Mesendoderm (in vitro differentiated cells): ENCODE measurements around the gene BICDL2.

Experiments used
- DNase-seq: peaks from one replicate; pipeline ENCODE4 v3.0.0; 2013
- H2AK5ac ChIP-seq: 2 replicates; pipeline ENCODE4 v1.6.1; 2013; ENCODE audit warnings: low read length, inconsistent platforms
- H2BK120ac ChIP-seq: 2 replicates; pipeline ENCODE4 v1.6.1; 2013; ENCODE audit warnings: low read depth, mild to moderate bottlenecking, low read length, moderate library complexity, mixed read lengths
- H2BK15ac ChIP-seq: replicated peaks from 2 replicates; pipeline ENCODE4 v1.6.1; 2013; ENCODE audit warnings: low read depth, mild to moderate bottlenecking, moderate library complexity
- H2BK5ac ChIP-seq: 2 replicates; pipeline ENCODE4 v1.6.1; 2013; ENCODE audit warnings: low read length, inconsistent platforms
- H3K18ac ChIP-seq: 2 replicates; pipeline ENCODE4 v1.6.1; 2013; ENCODE audit warnings: mild to moderate bottlenecking, low read length, mixed read lengths
- H3K23ac ChIP-seq: one replicate; pipeline ENCODE4 v1.6.1; 2013; ENCODE audit warnings: low read length
- H3K27ac ChIP-seq: 2 replicates; pipeline ENCODE4 v1.5.1; 2013; ENCODE audit warnings: low read depth, mild to moderate bottlenecking, inconsistent platforms, low read length, moderate library complexity
- H3K27me3 ChIP-seq: 2 replicates; pipeline ENCODE4 v1.6.1; 2013; ENCODE audit warnings: low read length, control low read depth, mild to moderate bottlenecking, inconsistent platforms; ENCODE audit not compliant: insufficient read depth, poor library complexity
- H3K36me3 ChIP-seq: 2 replicates; pipeline ENCODE4 v1.6.1; 2013; ENCODE audit warnings: low read length, inconsistent platforms; ENCODE audit not compliant: control insufficient read depth, insufficient read depth
- H3K4ac ChIP-seq: one replicate; pipeline ENCODE4 v1.6.1; 2013; ENCODE audit warnings: low read depth, mild to moderate bottlenecking, low read length, moderate library complexity
- H3K4me1 ChIP-seq: 2 replicates; pipeline ENCODE4 v1.6.1; 2013; ENCODE audit warnings: low read depth, low read length, inconsistent platforms; ENCODE audit not compliant: control insufficient read depth
- H3K4me2 ChIP-seq: 2 replicates; pipeline ENCODE4 v1.6.1; 2013; ENCODE audit warnings: low read length
- H3K4me3 ChIP-seq: 2 replicates; pipeline ENCODE4 v1.5.1; 2013; ENCODE audit warnings: mild to moderate bottlenecking, low read length
- H3K56ac ChIP-seq: one replicate; pipeline ENCODE4 v1.6.1; 2013; ENCODE audit warnings: low read length
- H3K79me1 ChIP-seq: 2 replicates; pipeline ENCODE4 v1.6.1; 2013; ENCODE audit warnings: low read length, inconsistent platforms
- H3K79me2 ChIP-seq: 2 replicates; pipeline ENCODE4 v1.6.1; 2013; ENCODE audit warnings: mild to moderate bottlenecking, low read length; ENCODE audit not compliant: control insufficient read depth, insufficient read depth
- H3K9ac ChIP-seq: 2 replicates; pipeline ENCODE4 v1.6.1; 2013; ENCODE audit warnings: low read length, inconsistent platforms
- H4K5ac ChIP-seq: one replicate; pipeline ENCODE4 v1.6.1; 2013; ENCODE audit warnings: low read length
- H4K8ac ChIP-seq: one replicate; pipeline ENCODE4 v1.6.1; 2013; ENCODE audit warnings: low read depth, mild to moderate bottlenecking, control low read depth, low read length, moderate library complexity
- WGBS: extraction: QIAGEN DNeasy Blood & Tissue Kit; methylation state at CpG from one replicate; pipeline ENCODE4 v1.1.7; 2013; ENCODE audit warnings: low lambda C conversion rate, missing lambda C conversion rate; ENCODE audit not compliant: insufficient coverage; ENCODE audit errors: extremely low coverage; 5-methylcytosine and 5-hydroxymethylcytosine counted together

BICDL2 gene

GRCh38 chr16:3038256-3038655, 1.5 kb upstream of the BICDL2 start:
- Histone ChIP-seq H3K9ac (no peak overlapping the region), H3K23ac (no peak overlapping the region), H3K27ac (no peak overlapping the region), H3K4ac (no peak overlapping the region), H3K79me1 (no peaks in the 10 kb centered on the region), H2AK5ac (no peak overlapping the region), H3K36me3 (no peaks in the 10 kb centered on the region), H2BK120ac (no peak overlapping the region), H3K4me2 (no peak overlapping the region), H3K18ac (no peak overlapping the region), H2BK15ac (no peak overlapping the region), H3K27me3 (no peaks in the 10 kb centered on the region), H3K56ac (peak overlapping the region; percentile 52), H3K4me3 (no peak overlapping the region), H2BK5ac (no peak overlapping the region), H3K79me2 (no peaks in the 10 kb centered on the region), H3K4me1 (no peaks in the 10 kb centered on the region), H4K8ac (no peak overlapping the region), H4K5ac (no peak overlapping the region)
- WGBS: no CpG with 5 or more reads among the region's 11 CpGs
- DNase-seq: peak; percentile 77

- Histone ChIP-seq H3K9ac (peak overlapping the region; percentile 47), H4K8ac (no peak overlapping the region), H3K27ac (no peak overlapping the region), H3K36me3 (no peaks in the 10 kb centered on the region), H2AK5ac (no peak overlapping the region), H3K79me2 (no peaks in the 10 kb centered on the region), H3K4me1 (no peaks in the 10 kb centered on the region), H3K4ac (no peak overlapping the region), H2BK15ac (no peak overlapping the region), H3K4me2 (peak overlapping the region; percentile 36), H4K5ac (no peak overlapping the region), H3K4me3 (no peak overlapping the region), H3K23ac (no peak overlapping the region), H3K56ac (peak overlapping the region; percentile 60), H2BK5ac (no peak overlapping the region), H3K27me3 (no peaks in the 10 kb centered on the region), H3K18ac (no peak overlapping the region), H2BK120ac (no peak overlapping the region), H3K79me1 (no peaks in the 10 kb centered on the region)
- no CpG with 5 or more reads among the region's 40 CpGs for WGBS
- DNase-seq: no peak
Observed at GRCh38 chr16:3035972-3036725, 595 bp downstream of the BICDL2 start.

- no peak overlapping the region for H3K27ac ChIP-seq
- no peaks in the 10 kb centered on the region for H3K4me1 ChIP-seq
- H3K18ac ChIP-seq: no peak overlapping the region
- H3K4me2 ChIP-seq: no peak overlapping the region
- H3K23ac ChIP-seq: no peak overlapping the region
- H3K9ac ChIP-seq: no peak overlapping the region
- no peak overlapping the region for H3K4ac ChIP-seq
- no CpG with 5 or more reads among the region's 19 CpGs for WGBS
- no peak overlapping the region for H4K8ac ChIP-seq
- no peak overlapping the region for H2BK15ac ChIP-seq
- no peak overlapping the region for H2BK120ac ChIP-seq
- DNase-seq: no peak
- H3K79me2 ChIP-seq: no peaks in the 10 kb centered on the region
- H3K56ac ChIP-seq: no peak overlapping the region
- no peak overlapping the region for H2AK5ac ChIP-seq
- H2BK5ac ChIP-seq: no peak overlapping the region
- H3K36me3 ChIP-seq: no peaks in the 10 kb centered on the region
- H3K79me1 ChIP-seq: no peaks in the 10 kb centered on the region
- H4K5ac ChIP-seq: no peak overlapping the region
- H3K4me3 ChIP-seq: no peak overlapping the region
- H3K27me3 ChIP-seq: no peaks in the 10 kb centered on the region
Observed at GRCh38 chr16:3035289-3035971, 1.3 kb downstream of the BICDL2 start.

- Histone ChIP-seq H3K9ac (no peak overlapping the region), H2BK5ac (no peak overlapping the region), H3K79me1 (no peaks in the 10 kb centered on the region), H3K4me2 (no peak overlapping the region), H3K27ac (no peak overlapping the region), H3K79me2 (no peaks in the 10 kb centered on the region), H3K27me3 (no peaks in the 10 kb centered on the region), H4K8ac (no peak overlapping the region), H3K56ac (no peak overlapping the region), H2BK120ac (no peak overlapping the region), H3K4ac (no peak overlapping the region), H3K4me3 (no peak overlapping the region), H2BK15ac (no peak overlapping the region), H4K5ac (no peak overlapping the region), H3K23ac (no peak overlapping the region), H2AK5ac (no peak overlapping the region), H3K36me3 (no peaks in the 10 kb centered on the region), H3K4me1 (no peaks in the 10 kb centered on the region), H3K18ac (no peak overlapping the region)
- DNase-seq: no peak
- no CpG with 5 or more reads among the region's 7 CpGs for WGBS
Observed at GRCh38 chr16:3032624-3033023, 4.1 kb downstream of the BICDL2 start.

- no peak overlapping the region for H2AK5ac ChIP-seq
- H4K5ac ChIP-seq: no peak overlapping the region
- no peak overlapping the region for H3K27ac ChIP-seq
- WGBS: no CpG with 5 or more reads among the region's 33 CpGs
- no peaks in the 10 kb centered on the region for H3K79me1 ChIP-seq
- no peaks in the 10 kb centered on the region for H3K4me1 ChIP-seq
- no peak overlapping the region for H3K4me2 ChIP-seq
- H3K9ac ChIP-seq: no peak overlapping the region
- H2BK5ac ChIP-seq: no peak overlapping the region
- no peaks in the 10 kb centered on the region for H3K27me3 ChIP-seq
- H2BK120ac ChIP-seq: no peak overlapping the region
- no peak overlapping the region for H3K23ac ChIP-seq
- H3K4me3 ChIP-seq: no peak overlapping the region
- H4K8ac ChIP-seq: no peak overlapping the region
- DNase-seq: no peak
- no peak overlapping the region for H3K4ac ChIP-seq
- no peak overlapping the region for H2BK15ac ChIP-seq
- H3K79me2 ChIP-seq: no peaks in the 10 kb centered on the region
- no peak overlapping the region for H3K56ac ChIP-seq
- H3K36me3 ChIP-seq: peaks cover 8% of the 10 kb centered on the region
- H3K18ac ChIP-seq: no peak overlapping the region
Observed at GRCh38 chr16:3030222-3031212, 6.2 kb downstream of the BICDL2 start.
